Astrocyte (in vitro differentiated cells and primary cell): ENCODE results near the gene CDC42BPA. TPM values are rescaled to one million over a fixed set of nuclear protein-coding genes. Genes with fewer than 3 reads are reported as not detected.

Experiments used
- DNase-seq: peaks from one replicate; pipeline ENCODE4 v3.0.0-alpha.2; 2010; ENCODE audit warnings: low read depth
- FAIRE-seq: peaks from 2 replicates; lab custom pipeline; 2011; peaks lifted over from hg19 to GRCh38; lab: Jason Lieb, UNC
- H2AFZ ChIP-seq: 2 replicates; pipeline ENCODE4 v1.6.0; 2012; ENCODE audit warnings: low read depth, low read length, inconsistent platforms
- H3K27ac ChIP-seq: 2 replicates; pipeline ENCODE4 v1.5.1; 2011; ENCODE audit warnings: low read depth, low read length, inconsistent platforms
- H3K27me3 ChIP-seq: 2 replicates; pipeline ENCODE4 v1.6.0; 2011; ENCODE audit warnings: low read length, inconsistent platforms; ENCODE audit not compliant: insufficient read depth
- H3K36me3 ChIP-seq: 2 replicates; pipeline ENCODE4 v1.5.1; 2011; ENCODE audit warnings: low read length, inconsistent platforms; ENCODE audit not compliant: insufficient read depth
- H3K4me1 ChIP-seq: 2 replicates; pipeline ENCODE4 v1.5.1; 2011; ENCODE audit warnings: low read length, inconsistent platforms; ENCODE audit not compliant: insufficient read depth
- H3K4me2 ChIP-seq: 2 replicates; pipeline ENCODE4 v1.6.0; 2012; ENCODE audit warnings: low read length, inconsistent platforms
- H3K4me3 ChIP-seq: 2 replicates; pipeline ENCODE4 v1.5.1; 2011; ENCODE audit warnings: low read depth, mild to moderate bottlenecking, low read length, inconsistent platforms; ENCODE audit not compliant: insufficient read depth
- H3K79me2 ChIP-seq: 2 replicates; pipeline ENCODE4 v1.6.0; 2012; ENCODE audit warnings: mild to moderate bottlenecking, low read length, inconsistent platforms; ENCODE audit not compliant: insufficient read depth
- H3K9ac ChIP-seq: 2 replicates; pipeline ENCODE4 v1.6.0; 2012; ENCODE audit warnings: mild to moderate bottlenecking, low read length, inconsistent platforms
- H3K9me3 ChIP-seq: 2 replicates; pipeline ENCODE4 v1.5.1; 2012; ENCODE audit warnings: low read depth, mild to moderate bottlenecking, low read length, inconsistent platforms; ENCODE audit not compliant: insufficient read depth
- H4K20me1 ChIP-seq: 2 replicates; pipeline ENCODE4 v1.6.0; 2012; ENCODE audit warnings: low read length, inconsistent platforms; ENCODE audit not compliant: insufficient read depth
- H3K27ac Mint-ChIP-seq: one replicate; pipeline ENCODE4 v1.8.0; 2021; ENCODE audit warnings: mild to moderate bottlenecking, mixed read lengths; ENCODE audit not compliant: unreplicated experiment
- H3K27me3 Mint-ChIP-seq: one replicate; pipeline ENCODE4 v1.8.0; 2021; ENCODE audit warnings: low read depth, mixed read lengths; ENCODE audit not compliant: unreplicated experiment
- H3K36me3 Mint-ChIP-seq: one replicate; pipeline ENCODE4 v1.8.0; 2021; ENCODE audit warnings: low read depth, mixed read lengths; ENCODE audit not compliant: unreplicated experiment
- H3K4me1 Mint-ChIP-seq: one replicate; pipeline ENCODE4 v1.8.0; 2021; ENCODE audit warnings: low read depth, mixed read lengths; ENCODE audit not compliant: unreplicated experiment
- H3K4me3 Mint-ChIP-seq: one replicate; pipeline ENCODE4 v1.8.0; 2021; ENCODE audit warnings: mild to moderate bottlenecking, moderate library complexity, mixed read lengths; ENCODE audit not compliant: unreplicated experiment
- H3K9me3 Mint-ChIP-seq: one replicate; pipeline ENCODE4 v1.8.0; 2021; ENCODE audit warnings: mild to moderate bottlenecking, mixed read lengths; ENCODE audit not compliant: unreplicated experiment
- CTCF ChIP-seq: IDR thresholded peaks from 2 replicates; pipeline ENCODE4 v1.5.1; 2011; ENCODE audit warnings: low read depth, mild to moderate bottlenecking, inconsistent platforms, low read length, moderate library complexity; ENCODE audit not compliant: insufficient read depth
- EZH2 ChIP-seq: IDR thresholded peaks from 2 replicates; pipeline ENCODE4 v1.6.1; 2012; ENCODE audit warnings: mild to moderate bottlenecking, low read length, inconsistent platforms; ENCODE audit not compliant: insufficient read depth
- total RNA-seq: library from RNA; stranded (reverse); gene quantifications from 2 replicates; pipeline ENCODE4 v1.2.1, GENCODE V29; 2021

CDC42BPA gene
- total RNA-seq, 1 donor from 2014 or later = 34.5 TPM

DNA sequence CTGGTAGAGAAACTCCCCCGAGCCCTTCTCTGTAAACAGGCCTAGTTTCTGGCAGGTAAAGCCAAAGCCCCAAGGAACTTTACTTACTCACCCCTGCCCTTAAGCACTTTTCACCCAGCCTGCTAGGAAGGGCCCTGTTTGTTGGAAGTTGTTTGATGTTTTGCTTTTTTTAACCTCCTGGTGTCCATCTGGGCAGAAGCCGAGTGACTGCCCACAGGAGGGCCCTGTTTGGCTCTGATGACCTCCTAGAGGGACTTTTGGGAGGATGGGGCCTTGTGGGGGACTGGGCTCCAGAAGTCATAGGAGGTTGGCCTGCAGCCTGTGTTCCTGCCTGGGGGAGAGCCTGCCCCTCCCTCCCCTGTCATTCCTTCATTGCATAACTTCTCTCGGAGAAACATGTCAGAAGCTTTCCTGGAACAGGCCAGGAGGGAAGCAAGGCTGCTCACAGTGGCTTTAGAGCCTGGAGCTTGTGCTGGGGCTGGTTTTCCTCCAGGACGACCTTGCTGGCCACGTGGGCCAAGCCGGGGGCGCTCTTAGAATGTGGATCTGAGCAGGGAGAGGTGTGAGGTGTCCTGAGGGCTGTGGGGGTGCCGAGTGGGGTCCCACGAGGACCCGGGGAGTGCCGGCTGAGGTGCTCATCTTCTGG is 344.3 kb downstream of the CDC42BPA start:
- H3K4me3 Mint-ChIP-seq = no peak overlapping the region
- H3K27ac Mint-ChIP-seq = no peak overlapping the region
- Histone ChIP-seq H3K4me3 (no peak overlapping the region), H4K20me1 (no peaks in the 10 kb centered on the region), H3K9ac (no peak overlapping the region), H3K4me2 (no peak overlapping the region), H3K4me1 (no peaks in the 10 kb centered on the region), H3K9me3 (no peaks in the 10 kb centered on the region), H3K36me3 (no peaks in the 10 kb centered on the region), H3K27ac (no peak overlapping the region), H2AFZ (no peak overlapping the region), H3K27me3 (no peaks in the 10 kb centered on the region), H3K79me2 (no peaks in the 10 kb centered on the region)
- peaks cover 9% of the 10 kb centered on the region for H3K4me1 Mint-ChIP-seq
- peaks cover 7% of the 10 kb centered on the region for H3K9me3 Mint-ChIP-seq
- H3K36me3 Mint-ChIP-seq = peaks cover 1% of the 10 kb centered on the region
- TF ChIP-seq EZH2 (no peak), CTCF (no peak)
- H3K27me3 Mint-ChIP-seq = no peaks in the 10 kb centered on the region
- DNase-seq (no peak), FAIRE-seq (no peak)

GRCh38 chr1:226973371-226973897 is 344.9 kb downstream of the CDC42BPA start:
- H3K27me3 ChIP-seq = no peaks in the 10 kb centered on the region
- no peak overlapping the region for H3K27ac ChIP-seq
- H3K79me2 ChIP-seq = no peaks in the 10 kb centered on the region
- H3K4me1 ChIP-seq = no peaks in the 10 kb centered on the region
- Mint-ChIP-seq H3K4me1 (peaks cover 9% of the 10 kb centered on the region), H3K27me3 (no peaks in the 10 kb centered on the region), H3K36me3 (peaks cover 1% of the 10 kb centered on the region), H3K27ac (no peak overlapping the region), H3K9me3 (peaks cover 7% of the 10 kb centered on the region), H3K4me3 (no peak overlapping the region)
- no peak for TF ChIP-seq CTCF
- no peak for TF ChIP-seq EZH2
- H3K9me3 ChIP-seq = no peaks in the 10 kb centered on the region
- no peak overlapping the region for H3K4me2 ChIP-seq
- no peaks in the 10 kb centered on the region for H4K20me1 ChIP-seq
- DNase-seq = no peak
- H3K36me3 ChIP-seq = no peaks in the 10 kb centered on the region
- FAIRE-seq = no peak
- H2AFZ ChIP-seq = no peak overlapping the region
- H3K4me3 ChIP-seq = no peak overlapping the region
- H3K9ac ChIP-seq = no peak overlapping the region

DNA sequence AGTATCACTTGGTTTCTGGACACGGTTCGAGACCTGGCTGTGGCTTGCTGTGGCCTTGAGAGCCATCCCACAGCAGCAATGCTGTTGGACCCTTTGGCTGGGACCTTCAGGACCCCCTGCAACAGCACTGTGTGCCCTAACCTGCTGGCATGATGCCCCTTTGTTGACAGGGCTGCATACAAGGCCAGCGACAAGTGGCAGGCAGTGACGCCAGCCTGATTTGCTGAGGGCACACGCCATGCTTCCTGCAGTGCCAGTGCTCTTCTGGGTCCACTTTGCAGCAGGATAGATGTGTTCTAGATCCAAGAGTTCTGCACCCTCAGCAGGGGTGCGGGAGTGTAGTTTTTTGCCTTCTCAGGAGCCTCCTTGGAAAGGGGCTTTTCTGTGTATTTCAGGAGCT is 345.4 kb downstream of the CDC42BPA start:
- no peaks in the 10 kb centered on the region for H4K20me1 ChIP-seq
- no peak for FAIRE-seq
- H3K27me3 ChIP-seq = no peaks in the 10 kb centered on the region
- H3K27me3 Mint-ChIP-seq = no peaks in the 10 kb centered on the region
- H3K36me3 ChIP-seq = no peaks in the 10 kb centered on the region
- no peak overlapping the region for H3K27ac ChIP-seq
- peaks cover 9% of the 10 kb centered on the region for H3K4me1 Mint-ChIP-seq
- H3K9me3 ChIP-seq = no peaks in the 10 kb centered on the region
- DNase-seq = no peak
- H3K4me2 ChIP-seq = no peak overlapping the region
- no peak overlapping the region for H2AFZ ChIP-seq
- H3K79me2 ChIP-seq = no peaks in the 10 kb centered on the region
- H3K27ac Mint-ChIP-seq = no peak overlapping the region
- no peaks in the 10 kb centered on the region for H3K4me1 ChIP-seq
- peaks cover 1% of the 10 kb centered on the region for H3K36me3 Mint-ChIP-seq
- no peak overlapping the region for H3K4me3 ChIP-seq
- TF ChIP-seq CTCF = no peak
- TF ChIP-seq EZH2 = no peak
- peaks cover 7% of the 10 kb centered on the region for H3K9me3 Mint-ChIP-seq
- no peak overlapping the region for H3K9ac ChIP-seq
- no peak overlapping the region for H3K4me3 Mint-ChIP-seq
